CD4-positive, alpha-beta memory T cell (primary cell): ENCODE measurements around the gene ATP6V1G1. TPM values are rescaled to one million over a fixed set of nuclear protein-coding genes. Genes with fewer than 3 reads are reported as not detected.

Experiments used
- CTCF ChIA-PET: fragments of 350-600 bp; sonication (Branson Sonifier 250); formaldehyde crosslinking; loops from one replicate; lab custom pipeline; 2021; ENCODE audit warnings: inconsistent platforms; ENCODE audit not compliant: partially characterized antibody; lab: Charles Lee
- POLR2A ChIA-PET: fragments of 350-600 bp; sonication (Branson Sonifier 250); formaldehyde crosslinking; loops from one replicate; lab custom pipeline; 2021; ENCODE audit not compliant: partially characterized antibody; lab: Charles Lee
- DNase-seq, 5 donors: peaks; one replicate each; pipeline versions ENCODE4 v3.0.0 to v3.0.0-alpha.2; 2020 to 2022; ENCODE audit warnings: mixed read lengths in 1 of 5
- H3K27ac ChIP-seq: one replicate; pipeline ENCODE4 v1.7.0; 2013; ENCODE audit warnings: low read depth, low read length
- H3K27me3 ChIP-seq: 2 replicates; pipeline ENCODE4 v1.7.0; 2013; ENCODE audit warnings: mild to moderate bottlenecking, low read length, moderate library complexity; ENCODE audit not compliant: insufficient read depth
- H3K36me3 ChIP-seq: 2 replicates; pipeline ENCODE4 v1.7.0; 2013; ENCODE audit warnings: mild to moderate bottlenecking, low read length, moderate library complexity; ENCODE audit not compliant: insufficient read depth
- H3K4me1 ChIP-seq: 2 replicates; pipeline ENCODE4 v1.7.0; 2013; ENCODE audit warnings: mild to moderate bottlenecking, low read length, moderate library complexity; ENCODE audit not compliant: insufficient read depth
- H3K4me3 ChIP-seq, 2 donors: one replicate each; pipeline ENCODE4 v1.7.0; 2013; ENCODE audit warnings: low read length in 2 of 2, mild to moderate bottlenecking in 1 of 2
- H3K9me3 ChIP-seq, 2 donors: one replicate each; pipeline ENCODE4 v1.7.0; 2013; ENCODE audit warnings: low read length in 2 of 2, control low read depth in 1 of 2; ENCODE audit not compliant: control insufficient read depth in 1 of 2
- H3K27ac Mint-ChIP-seq, 7 donors: one replicate each; pipeline ENCODE4 v1.8.0; 2020 to 2021; ENCODE audit warnings: mixed read lengths in 7 of 7, mild to moderate bottlenecking in 6 of 7, inconsistent platforms in 3 of 7, moderate library complexity in 3 of 7
- H3K27me3 Mint-ChIP-seq, 2 donors: one replicate each; pipeline ENCODE4 v1.8.0; 2020 to 2021; ENCODE audit warnings: mixed read lengths in 2 of 2
- H3K36me3 Mint-ChIP-seq, 2 donors: one replicate each; pipeline ENCODE4 v1.8.0; 2020 to 2021; ENCODE audit warnings: mixed read lengths in 2 of 2, inconsistent platforms in 1 of 2, mild to moderate bottlenecking in 1 of 2
- H3K4me1 Mint-ChIP-seq, 4 donors: one replicate each; pipeline ENCODE4 v1.8.0; 2020 to 2021; ENCODE audit warnings: mixed read lengths in 4 of 4, mild to moderate bottlenecking in 1 of 4
- H3K4me3 Mint-ChIP-seq, 8 donors: one replicate each; pipeline ENCODE4 v1.8.0; 2020 to 2021; ENCODE audit warnings: mixed read lengths in 8 of 8, mild to moderate bottlenecking in 7 of 8, moderate library complexity in 6 of 8, inconsistent platforms in 3 of 8
- H3K9me3 Mint-ChIP-seq, 8 donors: one replicate each; pipeline ENCODE4 v1.8.0; 2020 to 2021; ENCODE audit warnings: mixed read lengths in 8 of 8, mild to moderate bottlenecking in 5 of 8, inconsistent platforms in 3 of 8, moderate library complexity in 1 of 8
- intact Hi-C: fragments of 100-400 bp; cut with micrococcal nuclease; formaldehyde crosslinking; loops from one replicate; pipeline ENCODE4 v1.15.1; 2023
- polyA plus RNA-seq, 2 donors: library from polyadenylated mRNA; unstranded; fragments of 300-500 nt; fragmentation: Illumina TruSeq; gene quantifications; one replicate each; pipeline ENCODE4 v1.2.3, GENCODE V29; 2021
- total RNA-seq, 2 experiments: library from RNA; stranded (reverse); gene quantifications; one replicate each; pipeline ENCODE4 v1.2.3, GENCODE V29; 2021

The ATP6V1G1 gene
- total and polyA plus RNA-seq, 4 experiments from 2014 or later, result 121 to 449 (median 198) TPM

DNA sequence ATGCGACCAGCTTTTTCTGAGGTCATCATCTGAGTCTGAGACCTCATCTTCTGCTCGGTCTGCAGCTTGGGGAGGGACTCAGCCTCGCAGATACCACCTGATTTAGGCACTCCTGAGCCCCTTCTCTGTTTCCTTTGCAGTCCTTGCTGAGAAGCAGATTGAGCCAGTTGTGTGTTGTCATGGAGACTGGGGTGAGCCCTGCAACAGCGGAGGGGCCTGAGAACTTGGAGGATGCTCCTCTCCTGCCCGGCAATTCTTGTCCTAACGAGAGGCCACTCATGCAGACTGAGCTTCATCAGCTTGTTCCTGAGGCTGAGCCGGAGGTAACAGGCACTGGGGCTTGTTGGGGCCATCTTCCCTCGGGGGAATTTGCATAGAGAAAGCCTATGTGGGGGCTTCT lies 50.8 kb downstream of the ATP6V1G1 start:
- Mint-ChIP-seq H3K4me1 (peaks cover 0 to 2% (median 0%) of the 10 kb centered on the region in 4 donors), H3K9me3 (no peaks in the 10 kb centered on the region), H3K4me3 (no peak overlapping the region), H3K27ac (no peak overlapping the region), H3K36me3 (peaks cover 34 to 57% of the 10 kb centered on the region in 2 donors), H3K27me3 (no peaks in the 10 kb centered on the region)
- Histone ChIP-seq H3K9me3 (no peaks in the 10 kb centered on the region), H3K36me3 (peaks cover 22% of the 10 kb centered on the region), H3K27me3 (no peaks in the 10 kb centered on the region), H3K4me3 (no peak overlapping the region), H3K27ac (no peak overlapping the region), H3K4me1 (no peaks in the 10 kb centered on the region)
- POLR2A ChIA-PET, result no interaction called here
- CTCF ChIA-PET, result interaction anchor here (0.9 to 1.3 kb wide), 2 partner anchors 15 to 22 kb away, joined by 3 to 8 read pairs; no protein-coding TSS in a partner anchor
- intact Hi-C loops, result no loop called here
- DNase-seq, result no peak

DNA sequence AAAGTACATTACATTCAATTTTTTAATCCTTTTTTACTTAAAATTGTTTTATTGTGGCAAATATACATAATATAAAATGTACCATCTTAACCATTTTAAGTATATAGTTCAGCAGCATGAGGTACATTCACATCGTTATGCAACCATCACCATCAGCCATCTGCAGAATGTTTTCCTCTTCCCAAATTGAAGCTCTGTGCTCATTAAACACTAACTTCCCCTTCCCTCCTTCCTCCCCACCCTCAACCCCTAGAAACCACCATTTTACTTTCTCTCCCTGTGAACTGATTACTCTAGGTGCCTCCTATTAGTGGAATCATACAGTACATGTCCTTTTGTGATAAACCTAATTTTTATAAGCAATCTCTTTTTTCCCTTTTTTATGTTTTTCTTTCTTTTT lies 54.4 kb downstream of the ATP6V1G1 start:
- H3K27me3 ChIP-seq, result no peaks in the 10 kb centered on the region
- H3K36me3 Mint-ChIP-seq, result peaks cover 41 to 60% of the 10 kb centered on the region in 2 donors
- POLR2A ChIA-PET, result interaction anchor here (1.4 kb wide), 1 partner anchor 50 kb away, joined by 3 read pairs; no protein-coding TSS in a partner anchor
- H3K9me3 ChIP-seq, result no peaks in the 10 kb centered on the region
- peaks cover 0 to 2% (median 0%) of the 10 kb centered on the region in 4 donors for H3K4me1 Mint-ChIP-seq
- no peak overlapping the region for H3K27ac ChIP-seq
- no peak overlapping the region for H3K4me3 Mint-ChIP-seq
- no peaks in the 10 kb centered on the region for H3K9me3 Mint-ChIP-seq
- H3K4me3 ChIP-seq, result no peak overlapping the region
- no peaks in the 10 kb centered on the region for H3K4me1 ChIP-seq
- intact Hi-C loops, result no loop called here
- H3K27me3 Mint-ChIP-seq, result no peaks in the 10 kb centered on the region
- H3K36me3 ChIP-seq, result peaks cover 16% of the 10 kb centered on the region
- CTCF ChIA-PET, result interaction anchor here (1.1 kb wide), 1 partner anchor 236 kb away, joined by 3 read pairs; no protein-coding TSS in a partner anchor
- no peak for DNase-seq
- H3K27ac Mint-ChIP-seq, result peak overlapping the region in 5 of 7 donors; percentile 6 to 43 (median 38)

DNA sequence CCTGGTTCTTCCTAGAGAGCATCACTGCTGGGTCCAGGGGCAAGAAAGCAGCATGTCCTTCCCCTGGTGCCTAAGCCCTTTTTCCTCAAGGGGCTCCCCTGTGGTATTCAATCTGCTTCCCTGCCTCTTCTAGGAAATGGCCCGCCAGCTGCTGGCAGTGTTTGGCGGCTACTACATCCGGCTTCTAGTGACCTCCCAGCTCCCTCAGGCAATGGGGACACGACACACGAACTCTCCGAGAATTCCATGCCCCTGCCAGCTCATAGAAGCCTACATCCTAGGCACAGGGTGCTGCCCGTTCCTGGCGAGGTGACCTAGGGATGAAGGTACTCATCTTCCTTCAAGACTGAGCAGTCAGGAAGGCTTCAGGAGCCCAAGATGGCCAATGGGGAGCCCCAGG lies 55.4 kb downstream of the ATP6V1G1 start:
- POLR2A ChIA-PET, result no interaction called here
- DNase-seq, result no peak
- Histone ChIP-seq H3K4me1 (no peaks in the 10 kb centered on the region), H3K27ac (no peak overlapping the region), H3K9me3 (no peaks in the 10 kb centered on the region), H3K27me3 (no peaks in the 10 kb centered on the region), H3K4me3 (no peak overlapping the region), H3K36me3 (peaks cover 16% of the 10 kb centered on the region)
- intact Hi-C loops, result no loop called here
- no peaks in the 10 kb centered on the region for H3K27me3 Mint-ChIP-seq
- no peak overlapping the region for H3K4me3 Mint-ChIP-seq
- CTCF ChIA-PET, result interaction anchor here (1.7 to 3.2 kb wide), 2 partner anchors 10 to 237 kb away, joined by 8 to 21 read pairs; no protein-coding TSS in a partner anchor
- H3K9me3 Mint-ChIP-seq, result peaks cover 0 to 3% (median 0%) of the 10 kb centered on the region in 8 donors
- H3K4me1 Mint-ChIP-seq, result peaks cover 0 to 2% (median 0%) of the 10 kb centered on the region in 4 donors
- H3K36me3 Mint-ChIP-seq, result peaks cover 46 to 60% of the 10 kb centered on the region in 2 donors
- peak overlapping the region in 2 of 7 donors; percentile 6 to 45 for H3K27ac Mint-ChIP-seq

DNA sequence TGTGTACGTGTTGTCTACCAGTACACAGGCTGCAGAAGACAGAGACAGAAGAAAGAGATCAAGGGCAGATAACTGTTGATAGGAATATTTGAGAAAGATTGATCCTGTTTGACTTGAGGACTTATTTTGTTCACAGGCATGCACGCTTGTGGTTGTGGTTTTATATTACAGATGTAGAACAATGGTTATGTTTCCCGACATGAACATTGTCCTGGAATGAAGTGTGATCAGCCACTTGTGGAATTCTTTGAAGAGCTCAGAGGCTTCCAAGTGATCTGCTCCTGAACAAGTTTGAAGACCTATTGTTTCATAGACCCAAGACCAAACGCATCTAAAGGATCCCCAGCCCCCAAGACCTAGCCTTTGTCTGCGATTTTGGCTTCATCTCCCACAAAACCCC lies 56.3 kb downstream of the ATP6V1G1 start:
- ChIA-PET POLR2A (interaction anchor here (1.0 to 1.1 kb wide), 2 partner anchors 9 to 57 kb away, joined by 3 read pairs; no protein-coding TSS in a partner anchor), CTCF (interaction anchor here (1.7 to 3.2 kb wide), 2 partner anchors 9 to 238 kb away, joined by 8 to 21 read pairs; no protein-coding TSS in a partner anchor)
- H3K4me1 Mint-ChIP-seq, result peaks cover 0 to 2% (median 0%) of the 10 kb centered on the region in 4 donors
- Histone ChIP-seq H3K27ac (no peak overlapping the region), H3K4me1 (no peaks in the 10 kb centered on the region), H3K27me3 (no peaks in the 10 kb centered on the region), H3K36me3 (peaks cover 16% of the 10 kb centered on the region), H3K4me3 (no peak overlapping the region), H3K9me3 (no peaks in the 10 kb centered on the region)
- no peaks in the 10 kb centered on the region for H3K27me3 Mint-ChIP-seq
- H3K9me3 Mint-ChIP-seq, result peaks cover 0 to 3% (median 0%) of the 10 kb centered on the region in 8 donors
- DNase-seq, result no peak
- H3K27ac Mint-ChIP-seq, result no peak overlapping the region
- H3K4me3 Mint-ChIP-seq, result no peak overlapping the region
- peaks cover 43 to 52% of the 10 kb centered on the region in 2 donors for H3K36me3 Mint-ChIP-seq
- intact Hi-C loops, result no loop called here

Other genes starting within 250 kb of the ATP6V1G1 start
- gene AKNA, start 199.8 kb upstream of the ATP6V1G1 start, total RNA-seq, result 100 to 1,000 TPM; 374 to 375 TPM
- 10 to 100 TPM in 1 of 2 donors, 1 to 10 TPM in 1; 1.9 to 35.6 TPM for gene AKNA, start 199.8 kb upstream of the ATP6V1G1 start, polyA plus RNA-seq
- gene WHRN, start 82.3 kb upstream of the ATP6V1G1 start, total RNA-seq, result 10 to 100 TPM in 1 of 2 experiments, 1 to 10 TPM in 1; 8.4 to 10.1 TPM
- 1 to 10 TPM in 1 of 2 donors, under 1 TPM in 1; 0.24 to 1.5 TPM for gene WHRN, start 82.3 kb upstream of the ATP6V1G1 start, polyA plus RNA-seq
- 10 to 100 TPM; 12.6 to 13.4 TPM for gene TMEM268, start 23.5 kb downstream of the ATP6V1G1 start, total RNA-seq
- 1 to 10 TPM; 8.8 to 9.0 TPM for gene TMEM268, start 23.5 kb downstream of the ATP6V1G1 start, polyA plus RNA-seq
- not detected for gene TEX53, start 70.0 kb downstream of the ATP6V1G1 start, total RNA-seq
- gene TEX53, start 70.0 kb downstream of the ATP6V1G1 start, polyA plus RNA-seq, result not detected
- not detected for gene TEX48, start 94.4 kb downstream of the ATP6V1G1 start, total RNA-seq
- under 1 TPM in 1 of 2 donors, not detected in 1; 0.33 TPM for gene TEX48, start 94.4 kb downstream of the ATP6V1G1 start, polyA plus RNA-seq
- gene TNFSF15, start 218.3 kb downstream of the ATP6V1G1 start, total RNA-seq, result under 1 TPM; 0.06 to 0.11 TPM
- gene TNFSF15, start 218.3 kb downstream of the ATP6V1G1 start, polyA plus RNA-seq, result not detected